Astrocyte (in vitro differentiated cells and primary cell): ENCODE measurements around the gene TFAP2A.

Experiments used
- CTCF ChIP-seq: IDR thresholded peaks from 2 replicates; pipeline ENCODE4 v1.5.1; 2011; ENCODE audit warnings: low read depth, mild to moderate bottlenecking, inconsistent platforms, low read length, moderate library complexity; ENCODE audit not compliant: insufficient read depth
- EZH2 ChIP-seq: IDR thresholded peaks from 2 replicates; pipeline ENCODE4 v1.6.1; 2012; ENCODE audit warnings: mild to moderate bottlenecking, low read length, inconsistent platforms; ENCODE audit not compliant: insufficient read depth

GRCh38 chr6:10415617-10416480 is 975 bp upstream of the TFAP2A start:
- TF ChIP-seq CTCF (no peak), EZH2 (no peak)
